Stimulated activated CD4-positive, alpha-beta T cell treated with anti-CD3 and anti-CD28 coated beads, Interleukin-1b, Interleukin-23, amount 100 ng/mL, for 4 hours (primary cell): Measurements from ENCODE around the gene NDUFB10.
A peak's percentile ranks its signal among the peaks of the same experiment; 100 is the strongest.

Experiments used
- DNase-seq, 2 donors: peaks; one replicate each; pipeline ENCODE4 v3.0.0-alpha.2; 2020; ENCODE audit warnings: low read depth in 2 of 2

NDUFB10 gene

GRCh38 chr16:2001456-2002355 is 42.4 kb downstream of the NDUFB10 start:
- no peak for DNase-seq

GRCh38 chr16:2002406-2003230 is 43.3 kb downstream of the NDUFB10 start:
- no peak for DNase-seq

- DNase-seq = no peak
Observed at GRCh38 chr16:2003231-2003826, 44.0 kb downstream of the NDUFB10 start.

- peak; percentile 71 to 85 for DNase-seq
Observed at GRCh38 chr16:2003827-2004641, 44.7 kb downstream of the NDUFB10 start.

- no peak for DNase-seq
Observed at GRCh38 chr16:2004795-2005517, 45.6 kb downstream of the NDUFB10 start.

- no peak for DNase-seq
Observed at GRCh38 chr16:2005646-2006045, 46.3 kb downstream of the NDUFB10 start.

GRCh38 chr16:2006317-2006716 is 47.0 kb downstream of the NDUFB10 start:
- no peak for DNase-seq

GRCh38 chr16:2007081-2007836 is 47.9 kb downstream of the NDUFB10 start:
- DNase-seq = no peak

GRCh38 chr16:2008009-2008526 is 48.7 kb downstream of the NDUFB10 start:
- DNase-seq = no peak

GRCh38 chr16:2008631-2009163 is 49.4 kb downstream of the NDUFB10 start:
- DNase-seq = no peak

- no peak for DNase-seq
Observed at GRCh38 chr16:2009164-2009711, 49.9 kb downstream of the NDUFB10 start.

- peak; percentile 67 to 79 for DNase-seq
Observed at GRCh38 chr16:2009791-2010510, 50.6 kb downstream of the NDUFB10 start, which contains the start of gene ZNF598. ZNF598 (minus strand) TSS chr16:2009821.
